ENCODE measurements around the gene DIS3L2. TPM values are rescaled to one million over a fixed set of nuclear protein-coding genes. Genes with fewer than 3 reads are reported as not detected.
A peak's percentile ranks its signal among the peaks of the same experiment; 100 is the strongest.

DIS3L2 gene
- total and polyA plus RNA-seq, 7 donors = 10.7 to 20.8 (median 16.0) TPM

DNA sequence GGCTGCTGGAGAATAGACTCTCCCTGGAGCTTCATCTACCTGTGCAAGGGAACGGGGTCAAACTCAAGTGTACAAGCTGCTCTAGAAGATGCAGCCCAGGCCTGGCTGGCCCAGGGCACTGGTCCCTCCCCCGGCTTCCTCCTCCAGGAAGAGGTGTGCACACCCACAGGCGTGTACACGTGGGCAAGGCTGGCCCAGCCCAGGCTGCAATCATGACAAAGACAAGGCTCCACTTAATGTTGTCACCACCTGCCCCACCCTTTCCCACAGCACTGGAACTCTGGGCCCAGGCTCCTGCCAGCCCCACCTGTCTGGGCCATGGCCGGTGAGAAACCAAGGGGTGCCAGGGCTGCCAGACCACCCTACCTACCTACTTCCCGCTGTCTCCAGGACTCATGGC is 387.4 kb downstream of the DIS3L2 start:
- WGBS, 3 donors = 51 to 62% (median 57%) methylated on average over 6 of the region's 6 CpGs
- intact Hi-C loops (cut with DNase I) = no loop called here
- TF ChIP-seq, protein P1, sequence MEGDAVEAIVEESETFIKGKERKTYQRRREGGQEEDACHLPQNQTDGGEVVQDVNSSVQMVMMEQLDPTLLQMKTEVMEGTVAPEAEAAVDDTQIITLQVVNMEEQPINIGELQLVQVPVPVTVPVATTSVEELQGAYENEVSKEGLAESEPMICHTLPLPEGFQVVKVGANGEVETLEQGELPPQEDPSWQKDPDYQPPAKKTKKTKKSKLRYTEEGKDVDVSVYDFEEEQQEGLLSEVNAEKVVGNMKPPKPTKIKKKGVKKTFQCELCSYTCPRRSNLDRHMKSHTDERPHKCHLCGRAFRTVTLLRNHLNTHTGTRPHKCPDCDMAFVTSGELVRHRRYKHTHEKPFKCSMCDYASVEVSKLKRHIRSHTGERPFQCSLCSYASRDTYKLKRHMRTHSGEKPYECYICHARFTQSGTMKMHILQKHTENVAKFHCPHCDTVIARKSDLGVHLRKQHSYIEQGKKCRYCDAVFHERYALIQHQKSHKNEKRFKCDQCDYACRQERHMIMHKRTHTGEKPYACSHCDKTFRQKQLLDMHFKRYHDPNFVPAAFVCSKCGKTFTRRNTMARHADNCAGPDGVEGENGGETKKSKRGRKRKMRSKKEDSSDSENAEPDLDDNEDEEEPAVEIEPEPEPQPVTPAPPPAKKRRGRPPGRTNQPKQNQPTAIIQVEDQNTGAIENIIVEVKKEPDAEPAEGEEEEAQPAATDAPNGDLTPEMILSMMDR (IDR thresholded peaks at IDR 0.05) = no peak
- H3K4me3 ChIP-seq = no peak overlapping the region
- H3K9me3 ChIP-seq = no peaks in the 10 kb centered on the region
- H3K4me1 ChIP-seq = peaks cover 3% of the 10 kb centered on the region
- H3K27ac ChIP-seq = no peak overlapping the region
- ATAC-seq (no peak), DNase-seq (peak in 1 of 2 donors; percentile 30)
- H3K36me3 ChIP-seq (ENCODE audit: insufficient read depth in 1 of 2, low read depth in 1 of 2) = no peaks in the 10 kb centered on the region
- H3K27me3 ChIP-seq (ENCODE audit: insufficient read depth in 3 of 3, low read length in 2 of 3) = peaks cover 0 to 74% (median 33%) of the 10 kb centered on the region in 3 donors

DNA sequence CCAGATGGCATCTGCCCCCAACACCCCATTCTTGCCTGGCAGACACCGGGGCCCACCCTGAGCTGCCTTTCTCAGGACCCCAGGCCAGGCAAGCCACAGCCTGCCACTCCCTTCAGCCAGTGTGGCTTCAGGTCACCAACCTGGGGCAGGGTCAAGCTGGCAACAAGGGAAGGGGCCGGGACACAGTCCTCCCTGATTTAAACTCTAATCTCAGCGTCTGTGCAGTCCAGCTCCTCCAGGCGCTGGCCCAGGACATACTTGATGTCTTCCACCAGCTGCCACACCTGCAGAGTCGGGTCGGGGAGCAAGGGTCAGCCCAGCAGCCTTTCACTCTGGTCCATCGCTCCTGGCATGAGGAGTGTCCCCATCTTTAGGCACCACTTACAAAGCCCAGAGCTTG is 388.0 kb downstream of the DIS3L2 start:
- intact Hi-C loops (cut with DNase I) = no loop called here

DNA sequence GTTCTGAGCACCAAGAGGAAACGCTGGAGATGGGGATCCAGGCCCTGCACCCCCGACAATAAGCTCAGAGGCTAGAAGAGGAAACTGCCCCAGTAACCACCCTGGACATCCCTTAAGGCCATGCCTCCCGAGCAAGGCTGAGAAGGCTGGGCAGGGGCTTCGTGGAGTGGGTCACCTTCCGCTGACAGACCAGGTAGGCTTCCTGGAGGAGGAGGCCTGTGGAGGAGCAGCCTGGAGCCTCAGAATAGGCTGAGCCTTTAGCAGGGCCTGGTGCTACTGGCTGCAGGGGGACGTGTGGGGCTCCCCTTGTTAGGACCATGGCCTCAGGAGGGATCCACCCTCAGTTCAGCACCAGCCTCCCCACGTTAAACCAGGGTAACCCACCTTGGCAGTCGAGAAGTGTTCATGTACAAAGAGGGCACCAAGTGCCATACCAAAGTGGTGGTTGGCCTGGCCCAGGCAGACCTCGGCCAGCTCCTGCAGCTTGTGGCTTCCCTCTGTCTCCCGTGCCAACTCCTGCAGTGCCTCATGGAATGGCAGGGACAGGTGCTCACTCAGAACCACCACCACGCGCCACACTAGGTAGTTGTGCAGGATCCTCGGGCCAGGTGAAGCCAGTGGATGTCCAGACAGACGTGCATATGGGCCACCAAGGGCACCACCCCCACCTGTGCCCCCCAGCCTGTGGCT is 388.6 kb downstream of the DIS3L2 start:
- peaks cover 0 to 81% (median 35%) of the 10 kb centered on the region in 3 donors for H3K27me3 ChIP-seq (ENCODE audit: insufficient read depth in 3 of 3, low read length in 2 of 3)
- peaks cover 3% of the 10 kb centered on the region for H3K4me1 ChIP-seq
- ATAC-seq (peak; percentile 40 to 91 (median 70)), DNase-seq (peak in 1 of 2 donors; percentile 53)
- TF ChIP-seq, protein P1 (IDR thresholded peaks at IDR 0.05) = no peak
- 38 to 48% (median 46%) methylated on average over 14 of the region's 14 CpGs for WGBS, 3 donors
- intact Hi-C loops (cut with DNase I) = no loop called here
- no peak overlapping the region for H3K27ac ChIP-seq
- no peaks in the 10 kb centered on the region for H3K36me3 ChIP-seq (ENCODE audit: insufficient read depth in 1 of 2, low read depth in 1 of 2)
- no peak overlapping the region for H3K4me3 ChIP-seq
- H3K9me3 ChIP-seq = no peaks in the 10 kb centered on the region

More for the DNA sequence above, 388.0 kb downstream of the DIS3L2 start:
- 60 to 66% (median 63%) methylated on average over 7 of the region's 7 CpGs for WGBS, 3 donors
- peaks cover 3% of the 10 kb centered on the region for H3K4me1 ChIP-seq
- TF ChIP-seq, protein P1 (IDR thresholded peaks at IDR 0.05) = no peak
- ATAC-seq (no peak), DNase-seq (peak in 1 of 2 donors; percentile 42)
- no peak overlapping the region for H3K4me3 ChIP-seq
- no peaks in the 10 kb centered on the region for H3K9me3 ChIP-seq
- peaks cover 0 to 77% (median 35%) of the 10 kb centered on the region in 3 donors for H3K27me3 ChIP-seq (ENCODE audit: insufficient read depth in 3 of 3, low read length in 2 of 3)
- no peaks in the 10 kb centered on the region for H3K36me3 ChIP-seq (ENCODE audit: insufficient read depth in 1 of 2, low read depth in 1 of 2)
- H3K27ac ChIP-seq = no peak overlapping the region

DNA sequence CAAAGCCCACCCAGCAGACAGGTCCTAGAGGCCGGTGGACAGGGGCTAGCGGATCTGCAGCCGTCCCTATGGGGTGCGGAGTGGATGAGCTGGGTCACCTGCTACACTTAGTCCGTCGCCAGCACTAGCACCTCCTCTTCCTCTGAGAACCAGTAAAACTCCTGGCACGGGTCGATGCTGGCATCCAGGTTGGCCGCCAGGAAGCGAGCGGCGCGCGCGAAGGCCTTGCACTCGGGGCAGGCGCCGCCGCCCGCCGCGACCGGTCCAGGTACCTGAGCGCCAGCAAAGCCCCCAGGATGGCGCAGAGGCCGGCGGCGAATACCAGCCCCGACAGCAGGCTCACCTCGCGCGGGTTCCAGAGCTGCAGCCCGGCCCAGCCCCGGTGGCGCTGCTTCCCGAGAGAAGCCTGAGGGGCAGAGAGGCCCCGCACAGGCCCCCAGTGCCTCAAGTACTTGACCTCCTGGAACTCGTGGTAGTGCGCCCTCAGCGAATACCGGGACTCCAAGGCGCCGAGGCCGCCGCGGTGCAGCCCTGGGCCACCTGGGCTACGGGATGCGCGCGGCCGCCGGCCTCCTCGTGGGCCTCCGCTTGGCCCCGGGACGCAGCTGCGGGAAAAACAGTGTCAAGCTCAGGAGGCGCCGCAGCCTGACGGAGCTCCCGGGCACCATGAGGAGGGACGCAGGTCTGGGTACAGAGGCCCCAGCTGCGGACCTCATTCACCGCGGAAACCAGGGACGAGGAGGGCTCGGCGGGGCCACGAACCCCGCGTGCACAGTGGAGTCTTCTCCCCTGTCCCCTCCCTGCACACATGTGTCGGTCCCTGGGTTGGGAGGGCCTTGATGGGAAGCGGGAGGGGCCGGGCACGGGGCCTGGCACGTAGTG is 389.5 kb downstream of the DIS3L2 start:
- no peaks in the 10 kb centered on the region for H3K9me3 ChIP-seq
- ATAC-seq (peak in 2 of 4 donors; percentile 13 to 24), DNase-seq (peak in 1 of 2 donors; percentile 38)
- peaks cover 3% of the 10 kb centered on the region for H3K4me1 ChIP-seq
- intact Hi-C loops (cut with DNase I) = no loop called here
- WGBS, 3 donors = 4 to 10% (median 6%) methylated on average over 59 to 76 of the region's 76 CpGs
- H3K36me3 ChIP-seq (ENCODE audit: insufficient read depth in 1 of 2, low read depth in 1 of 2) = no peaks in the 10 kb centered on the region
- TF ChIP-seq, protein P1 (IDR thresholded peaks at IDR 0.05) = no peak
- H3K27ac ChIP-seq = no peak overlapping the region
- no peak overlapping the region for H3K4me3 ChIP-seq
- H3K27me3 ChIP-seq (ENCODE audit: insufficient read depth in 3 of 3, low read length in 2 of 3) = peaks cover 0 to 81% (median 35%) of the 10 kb centered on the region in 3 donors
